Activated CD4-positive, alpha-beta T cell treated with anti-CD3 and anti-CD28 coated beads, Interleukin-2, Interleukin-4, amounts not matched to agents 100 ng/mL and 50 ng/mL, durations not matched to agents 16 hours and 8 hours (primary cell): Measurements from ENCODE around the gene DPF1.
A peak's percentile ranks its signal among the peaks of the same experiment; 100 is the strongest.

Source experiments
- DNase-seq: peaks from one replicate; pipeline ENCODE4 v3.0.0-alpha.2; 2020; ENCODE audit warnings: low spot score

Gene DPF1

DNA sequence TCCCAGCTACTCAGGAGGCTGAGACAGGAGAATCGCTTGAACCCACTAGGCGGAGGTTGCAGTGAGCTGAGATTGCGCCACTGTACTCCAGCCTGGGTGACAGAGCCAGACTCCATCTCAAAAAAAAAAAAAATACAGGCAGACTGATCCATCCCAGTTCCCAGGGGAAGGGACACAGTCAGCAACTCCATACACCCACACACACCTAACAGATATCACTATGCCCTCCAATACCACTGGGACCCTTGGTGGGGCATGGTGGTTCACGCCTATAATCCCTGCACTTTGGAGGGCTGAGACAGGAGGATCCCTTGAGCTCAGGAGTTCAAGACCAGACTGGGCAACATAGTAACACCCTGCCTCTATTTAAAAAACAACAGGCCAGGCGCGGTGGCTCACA lies 2.6 kb downstream of the DPF1 start:
- no peak for DNase-seq

DNA sequence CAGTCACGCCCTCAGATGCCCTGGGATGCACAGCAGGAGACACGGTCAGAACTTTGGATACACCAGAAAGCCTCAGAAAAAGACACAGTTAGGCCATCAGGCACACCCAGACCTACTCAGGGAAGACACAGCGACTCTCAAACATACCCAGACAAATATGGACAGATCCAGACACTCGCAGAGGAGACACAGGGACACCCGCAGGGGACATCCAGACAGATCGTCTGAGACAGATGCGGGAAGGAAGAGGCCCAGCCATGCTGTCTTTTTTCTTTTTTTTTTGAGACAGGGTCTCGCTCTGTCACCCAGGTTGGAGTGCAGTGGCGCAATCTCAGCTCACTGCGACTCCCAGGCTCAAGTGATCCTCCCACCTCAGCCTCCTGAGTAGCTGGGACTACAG lies 4.8 kb downstream of the DPF1 start:
- DNase-seq = no peak

DNA sequence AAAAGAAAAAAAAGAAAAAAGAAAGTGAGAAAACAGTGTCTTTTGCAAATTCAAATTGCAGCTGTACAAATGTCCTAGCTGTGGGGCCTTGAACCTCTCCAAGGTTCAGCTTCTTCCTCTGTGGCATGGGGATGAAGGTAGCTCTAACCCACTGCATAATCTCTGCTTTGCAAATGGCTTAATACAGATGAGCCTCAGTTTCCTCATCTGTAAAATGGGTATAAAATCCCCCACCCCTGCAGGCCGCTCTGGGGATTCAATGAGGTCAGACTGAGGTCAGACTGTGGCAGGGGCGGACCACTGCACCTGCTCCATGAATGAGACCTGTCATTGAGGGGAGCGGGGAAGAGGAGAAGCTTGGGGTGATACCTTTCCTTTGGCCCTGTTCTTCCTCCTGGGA lies 5.8 kb downstream of the DPF1 start:
- no peak for DNase-seq

DNA sequence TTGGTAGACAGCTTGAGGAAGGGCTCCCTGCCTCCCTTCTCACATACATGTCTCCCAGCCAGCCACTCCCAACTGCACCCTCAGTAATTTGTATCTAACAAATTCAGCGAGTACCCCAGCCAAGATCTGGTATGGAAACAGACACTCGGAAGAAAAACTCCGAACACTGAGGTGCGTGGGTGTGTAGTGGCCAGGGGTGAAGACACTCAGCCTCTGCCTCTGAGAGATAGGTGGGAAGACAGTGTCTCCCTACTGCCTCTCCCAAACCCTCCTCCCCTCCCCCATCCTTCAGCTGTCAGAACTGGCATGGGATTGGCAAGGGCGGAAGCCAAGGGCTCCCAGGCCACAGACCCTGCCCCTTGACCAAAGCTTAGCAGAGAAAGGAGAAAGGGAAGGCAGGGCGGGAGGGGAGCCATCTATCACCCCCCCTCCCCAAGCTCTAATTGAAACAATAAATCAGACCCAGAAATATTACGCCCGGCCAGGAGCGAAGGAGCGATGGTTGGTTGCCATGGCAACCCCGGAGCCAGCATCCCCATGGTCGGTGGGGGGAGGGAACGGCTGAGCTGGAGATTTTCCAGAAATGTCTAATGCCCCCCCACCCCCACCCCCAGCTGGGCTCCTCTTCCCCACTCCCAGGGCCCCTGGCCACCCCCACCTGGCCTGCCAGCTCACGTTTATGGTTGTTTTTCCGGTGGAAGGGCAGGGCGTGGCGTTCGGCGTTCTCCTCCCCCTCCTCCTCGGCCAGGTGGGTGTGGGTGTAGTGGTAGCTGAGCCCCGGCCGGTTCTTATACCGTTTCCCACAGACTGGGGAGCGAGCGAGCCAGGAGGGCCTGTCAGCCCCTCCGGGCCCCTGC lies 7.0 kb downstream of the DPF1 start:
- DNase-seq = no peak

DNA sequence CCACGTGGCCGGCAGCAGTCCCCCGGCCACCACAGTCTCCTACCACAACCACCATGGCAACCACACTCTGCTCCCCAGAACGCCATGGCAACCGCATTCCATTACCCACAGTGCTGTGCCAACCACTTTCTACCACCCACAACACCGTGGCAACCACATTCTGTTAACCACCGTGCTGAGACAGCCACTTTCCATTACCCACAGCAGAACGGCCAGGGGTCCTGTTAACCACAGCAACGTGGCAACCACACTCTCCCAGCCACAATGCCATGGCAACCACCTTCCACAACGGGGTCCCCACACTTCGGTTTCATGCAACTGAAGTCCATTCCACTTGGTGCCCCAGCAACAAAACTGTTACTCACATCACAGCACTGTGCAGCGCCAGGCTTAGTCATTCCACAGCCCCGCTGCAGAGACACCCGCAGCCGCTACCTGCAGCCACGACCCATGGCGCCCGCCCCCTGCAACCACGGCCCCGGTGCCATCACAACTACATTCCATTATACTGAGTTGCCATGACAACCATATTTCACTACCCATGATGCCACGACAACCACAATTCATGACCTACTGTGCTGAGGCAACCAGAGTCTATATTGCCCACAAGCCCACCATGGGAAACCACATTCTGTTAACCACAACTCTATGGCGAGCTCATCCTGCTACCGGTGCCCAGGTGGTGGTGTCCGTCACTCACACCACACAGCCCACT lies 10.0 kb downstream of the DPF1 start:
- DNase-seq = peak; percentile 86

DNA sequence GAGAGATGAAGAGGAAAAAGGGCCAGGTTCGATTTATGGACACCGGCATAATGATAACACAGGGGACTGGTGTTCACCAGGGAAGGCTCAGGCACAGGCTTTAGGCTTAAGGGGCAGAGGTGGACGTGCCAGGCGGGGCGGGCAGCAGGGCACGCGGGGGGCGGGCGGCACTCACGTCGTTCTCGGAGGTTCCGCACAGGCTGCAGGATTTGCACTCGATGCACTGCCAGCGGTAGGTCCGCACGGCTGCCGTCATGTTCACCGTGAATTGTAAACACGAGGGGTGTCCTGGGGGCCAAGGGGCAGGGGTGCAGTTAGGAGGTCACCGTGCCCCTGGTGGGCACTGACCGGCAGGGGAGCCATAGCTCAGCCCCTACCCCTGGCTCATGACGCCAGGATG lies 10.6 kb downstream of the DPF1 start:
- no peak for DNase-seq

DNA sequence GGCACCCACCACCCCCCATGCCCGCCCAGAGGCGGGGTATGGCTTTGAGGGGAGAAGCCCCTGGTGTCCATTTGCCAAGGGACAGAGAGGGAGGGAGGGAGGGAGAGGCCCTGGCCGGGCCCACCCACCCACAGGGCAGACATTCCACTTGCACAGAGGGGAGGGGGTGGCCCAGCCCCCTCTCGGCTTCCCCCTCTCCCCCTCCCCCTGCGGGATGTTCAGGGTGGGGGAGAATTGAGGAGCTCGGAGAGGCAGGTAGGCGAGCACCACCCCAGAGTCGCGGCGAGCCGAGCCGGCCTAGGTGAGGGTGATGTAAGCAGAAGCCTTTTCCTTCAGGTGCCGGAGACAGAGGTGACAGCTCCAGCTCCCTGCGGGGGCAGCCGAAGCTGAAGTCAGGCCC lies 12.3 kb downstream of the DPF1 start:
- no peak for DNase-seq

DNA sequence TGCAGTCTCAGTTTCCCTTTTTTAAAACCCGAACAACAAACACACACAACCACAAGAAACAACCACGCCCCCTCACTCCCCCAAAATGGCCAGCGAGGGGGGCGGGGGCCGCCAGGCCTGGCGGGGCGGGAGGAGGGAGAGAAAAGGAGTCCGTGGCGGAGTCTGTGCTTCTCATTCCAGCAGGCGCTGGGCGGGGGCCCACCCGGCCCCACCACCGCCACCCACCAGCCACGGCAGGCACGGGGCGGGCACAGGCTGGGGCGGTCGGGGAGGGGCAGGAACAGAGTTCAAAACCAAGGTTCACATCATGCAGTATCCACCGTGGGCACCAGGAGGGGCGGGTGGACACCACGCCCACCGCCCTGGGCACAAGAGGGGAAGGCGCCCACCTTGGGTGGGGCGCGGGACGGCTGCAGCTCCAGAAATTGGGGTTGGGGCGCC lies 12.9 kb downstream of the DPF1 start:
- DNase-seq = no peak

DNA sequence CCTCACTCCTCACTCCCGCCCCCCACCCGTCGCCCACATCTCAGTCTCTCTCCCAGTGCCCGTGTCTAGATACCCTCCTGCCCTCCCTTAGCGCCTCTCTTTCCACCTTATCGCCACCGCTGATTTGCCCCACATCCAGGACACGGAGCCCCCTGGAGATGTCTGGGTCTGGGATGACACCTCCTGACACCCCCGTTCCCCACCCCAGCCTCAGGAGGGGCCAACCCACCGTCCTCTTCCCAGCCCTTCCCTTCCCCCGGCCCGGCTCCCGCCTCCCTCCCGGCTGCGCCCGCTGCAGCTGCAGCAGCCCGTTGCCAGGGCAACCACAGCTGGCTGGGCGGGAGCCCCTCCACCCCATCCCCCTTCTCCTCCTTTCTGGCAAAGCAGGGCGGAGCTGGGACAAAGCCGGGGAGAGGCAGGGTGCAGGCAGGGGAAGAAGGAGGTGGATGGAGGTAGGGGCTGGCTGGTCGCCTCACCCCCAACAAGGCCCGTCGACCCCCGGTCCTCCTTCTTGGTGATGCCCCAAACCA lies 13.5 kb downstream of the DPF1 start:
- DNase-seq = no peak

DNA sequence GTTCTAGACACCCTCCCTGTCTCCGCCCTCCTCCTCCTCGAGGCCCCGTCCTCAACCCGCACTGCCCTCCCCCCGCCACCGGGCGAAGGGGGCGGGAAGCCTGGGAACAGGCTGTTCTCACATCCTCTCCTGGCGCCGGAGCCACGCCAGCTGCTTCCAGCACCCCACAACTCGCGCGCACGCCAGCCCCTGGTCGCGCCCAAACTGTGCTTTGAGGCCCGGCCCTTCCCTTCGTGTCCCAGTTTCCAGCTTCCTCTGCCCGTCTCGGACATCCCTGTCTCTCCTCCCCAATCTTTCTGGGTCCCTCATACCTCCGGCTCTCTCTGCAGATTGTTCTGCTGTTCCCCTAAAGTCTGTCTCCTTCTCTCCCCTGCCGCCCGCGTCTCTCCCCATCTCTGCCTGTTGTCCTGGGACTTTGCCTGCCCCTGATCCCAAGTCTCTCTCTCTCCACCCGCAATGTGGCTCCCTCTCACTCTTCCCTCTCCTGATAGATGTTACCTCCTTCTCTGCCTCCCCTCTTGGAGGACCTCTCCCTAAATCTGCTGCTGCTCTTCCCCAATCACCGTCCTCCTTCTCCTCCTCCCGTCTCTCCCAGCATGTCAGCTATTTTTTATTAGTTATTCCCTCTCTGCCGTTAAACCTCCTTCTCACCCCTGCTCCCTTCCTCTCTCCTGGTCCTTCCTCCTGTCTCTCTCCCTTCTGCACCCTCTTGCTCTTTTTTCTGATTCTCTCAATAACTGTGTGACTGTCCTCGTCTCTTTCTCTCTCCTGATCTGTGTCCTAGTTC lies 14.2 kb downstream of the DPF1 start:
- DNase-seq = no peak

DNA sequence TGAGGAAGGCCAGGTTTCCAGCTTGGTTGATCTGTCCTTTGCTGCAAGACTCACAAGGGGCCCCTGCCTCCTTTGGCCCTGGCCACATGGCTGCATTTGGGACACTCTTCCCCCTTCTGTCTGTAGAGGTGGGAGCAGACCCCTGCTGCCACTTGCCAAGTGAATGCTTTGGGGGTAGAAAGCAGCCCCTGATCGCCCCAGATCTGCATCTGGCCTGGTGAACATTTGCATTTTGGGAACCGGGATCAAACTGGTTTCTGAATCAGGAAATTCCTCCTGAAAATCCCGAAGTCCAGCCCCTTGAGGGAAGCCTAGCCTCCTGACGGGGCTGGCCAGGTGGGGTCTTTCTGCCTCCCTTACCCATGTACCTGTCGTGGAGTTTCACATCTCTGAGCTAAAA lies 14.9 kb downstream of the DPF1 start:
- no peak for DNase-seq

DNA sequence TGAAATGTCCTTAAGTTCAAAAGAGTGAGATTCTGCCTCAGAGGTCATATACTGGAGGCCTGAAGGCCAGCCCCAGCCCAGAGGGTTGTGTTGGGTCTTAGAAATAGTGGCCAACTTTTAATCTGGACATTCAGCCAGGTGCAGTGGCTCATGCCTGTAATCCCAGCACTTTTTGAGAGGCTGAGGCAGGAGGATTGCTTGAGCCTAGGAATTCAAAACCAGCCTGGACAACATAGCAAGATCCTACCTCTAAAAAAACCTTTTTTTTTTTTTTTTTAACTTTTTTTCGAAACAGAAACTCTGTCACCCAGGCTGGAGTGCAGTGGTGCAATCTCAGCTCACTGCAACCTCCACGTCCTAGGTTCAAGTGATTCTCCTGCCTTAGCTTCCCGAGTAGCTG lies 15.5 kb downstream of the DPF1 start:
- no peak for DNase-seq

DNA sequence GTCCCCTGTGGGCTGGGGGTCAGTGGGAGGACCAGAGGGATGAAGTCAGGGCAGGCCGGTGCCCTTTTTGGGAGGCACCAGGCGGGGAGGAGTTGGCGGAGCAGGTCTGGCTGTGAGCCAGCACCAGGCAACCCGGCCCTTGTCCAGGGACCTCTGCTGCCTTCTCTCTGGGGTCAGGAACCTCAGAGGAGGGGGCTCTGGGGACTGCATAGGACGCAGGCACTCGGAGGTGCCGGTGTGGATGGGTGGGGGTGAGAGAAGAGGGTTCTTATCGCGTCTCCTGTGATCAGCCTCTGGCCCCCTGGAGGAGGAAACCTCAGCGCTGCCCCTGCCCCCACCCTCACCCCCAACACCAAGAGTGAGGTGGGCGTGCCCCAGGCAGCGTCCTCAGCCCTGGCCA lies 16.5 kb downstream of the DPF1 start:
- DNase-seq = no peak

DNA sequence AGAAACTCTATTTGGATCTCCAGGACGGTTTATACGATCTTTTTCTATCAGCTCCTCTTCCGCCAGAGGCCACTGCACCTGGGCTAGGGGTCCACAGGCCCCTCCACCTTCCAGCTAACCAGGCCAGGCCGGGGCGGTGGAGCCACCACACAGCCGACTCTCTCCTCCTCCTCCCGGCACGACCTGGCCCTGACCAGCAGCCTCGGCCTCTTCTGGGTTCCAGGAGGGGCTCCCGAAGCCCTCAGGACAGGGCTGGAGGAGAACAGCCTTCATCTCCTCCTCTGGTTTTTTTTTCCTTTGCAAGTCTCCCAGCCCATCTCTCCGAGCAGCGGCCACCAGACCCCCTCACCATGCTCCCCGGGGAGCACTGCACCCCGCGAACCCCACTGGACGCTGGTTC lies 17.1 kb downstream of the DPF1 start:
- DNase-seq = no peak

DNA sequence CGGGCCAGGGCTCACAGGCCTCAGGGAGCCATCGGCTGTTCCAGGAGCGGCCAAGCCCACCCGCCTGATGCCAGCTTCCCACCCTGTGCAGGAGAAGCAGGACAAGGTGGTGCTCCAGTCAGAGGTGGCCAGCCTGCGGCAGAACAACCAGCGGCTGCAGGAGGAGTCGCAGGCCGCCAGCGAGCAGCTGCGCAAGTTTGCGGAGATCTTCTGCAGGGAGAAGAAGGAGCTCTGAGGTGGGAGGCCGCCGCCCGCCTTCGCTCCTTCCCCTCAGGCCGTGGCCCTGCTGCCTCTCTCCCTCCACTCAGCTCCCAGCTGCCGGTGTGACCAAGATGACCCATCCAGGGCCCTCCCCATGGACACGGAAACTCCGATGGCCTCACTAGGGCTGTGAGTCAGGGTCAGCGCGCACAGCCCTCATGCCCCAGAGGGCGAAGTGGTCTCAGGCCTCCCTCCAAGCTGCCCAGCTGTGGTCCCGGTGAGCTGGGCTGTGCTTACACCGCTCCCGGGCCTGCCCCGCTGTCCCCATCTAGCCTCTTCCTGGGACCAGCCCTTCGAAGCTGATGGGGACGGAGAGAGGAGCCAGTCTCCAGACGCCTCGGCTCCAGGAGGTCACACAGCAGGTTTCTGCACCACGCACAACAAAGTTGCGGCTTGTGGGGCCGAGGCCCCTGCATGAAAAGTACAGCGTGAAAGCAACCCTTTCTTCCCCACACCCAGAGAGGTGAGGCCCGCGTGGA lies 17.8 kb downstream of the DPF1 start:
- DNase-seq = no peak

DNA sequence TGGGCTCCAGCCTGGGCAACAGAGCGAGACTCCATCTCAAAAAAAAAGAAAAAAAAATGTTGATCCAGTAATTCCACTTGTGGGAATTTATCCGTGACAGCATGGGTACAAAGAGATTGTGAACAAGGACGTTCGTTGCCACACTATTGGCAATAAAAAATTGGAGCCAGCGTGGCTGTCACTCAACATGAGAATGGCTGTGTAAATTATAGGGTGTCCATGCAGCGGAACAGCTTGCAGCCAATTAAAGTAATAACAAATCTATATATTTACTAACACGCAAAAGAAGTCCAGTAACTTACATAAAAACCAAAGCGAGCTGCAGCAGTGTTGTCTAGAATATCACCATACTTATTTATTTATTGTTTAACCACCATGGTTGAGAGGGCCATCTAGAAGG lies 19.3 kb downstream of the DPF1 start:
- no peak for DNase-seq

DNA sequence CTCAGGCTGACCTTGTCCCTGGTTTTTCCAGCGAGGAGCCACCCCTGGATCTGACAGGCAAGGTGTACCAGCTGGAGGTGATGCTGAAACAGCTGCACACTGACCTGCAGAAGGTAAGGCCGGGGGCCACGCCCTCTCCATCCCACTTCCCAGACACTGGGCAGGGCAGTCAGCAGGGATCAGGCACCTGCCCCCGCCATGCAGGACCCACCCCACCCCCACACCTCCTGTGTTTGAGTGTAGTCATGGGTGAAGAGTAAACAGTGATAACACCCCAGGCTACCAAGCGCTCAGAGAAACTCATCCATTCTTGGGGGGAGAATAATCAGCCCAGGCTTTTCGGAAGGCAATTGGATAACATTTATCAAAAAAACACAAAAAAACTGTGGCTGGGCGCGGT lies 19.9 kb downstream of the DPF1 start:
- no peak for DNase-seq

DNA sequence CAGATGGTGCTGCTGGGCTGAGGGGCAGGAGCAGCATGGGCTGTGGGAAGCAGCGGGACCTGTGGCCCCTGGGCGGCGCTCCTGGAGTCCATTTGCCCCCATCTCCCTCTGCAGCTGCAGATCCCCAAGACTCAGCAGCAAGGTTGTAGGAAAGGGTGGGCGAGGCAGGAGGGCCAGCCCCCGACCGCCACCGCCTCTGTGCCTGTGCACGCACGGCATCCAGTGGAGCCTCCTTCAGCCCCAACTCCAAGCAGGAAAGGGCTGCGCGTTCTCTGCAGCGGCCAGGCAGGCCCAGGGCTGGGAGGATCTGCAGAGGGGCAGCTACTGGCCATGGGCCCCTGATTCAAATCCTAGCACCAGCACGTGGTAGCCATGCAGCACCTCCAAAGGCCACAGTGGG lies 20.8 kb downstream of the DPF1 start:
- DNase-seq = no peak

DNA sequence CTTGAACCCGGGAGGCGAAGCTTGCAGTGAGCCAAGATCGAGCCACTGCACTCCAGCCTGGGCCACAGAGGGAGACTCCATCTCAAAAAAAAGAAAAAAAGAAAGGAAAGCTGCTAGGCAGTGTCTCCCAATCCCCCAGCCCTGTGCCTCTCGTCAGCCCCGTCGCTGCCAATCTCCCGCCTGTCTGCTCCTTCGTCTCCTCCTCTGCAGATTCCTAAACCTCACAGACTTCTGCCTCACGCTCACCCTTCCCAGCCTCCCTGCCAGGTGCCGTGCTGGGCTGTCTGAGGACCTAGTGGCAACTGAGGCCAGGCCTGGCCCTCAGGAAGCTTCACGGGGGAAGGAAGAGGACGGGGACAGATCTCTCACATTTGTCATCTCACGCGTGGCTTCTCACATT lies 21.5 kb downstream of the DPF1 start:
- no peak for DNase-seq

DNA sequence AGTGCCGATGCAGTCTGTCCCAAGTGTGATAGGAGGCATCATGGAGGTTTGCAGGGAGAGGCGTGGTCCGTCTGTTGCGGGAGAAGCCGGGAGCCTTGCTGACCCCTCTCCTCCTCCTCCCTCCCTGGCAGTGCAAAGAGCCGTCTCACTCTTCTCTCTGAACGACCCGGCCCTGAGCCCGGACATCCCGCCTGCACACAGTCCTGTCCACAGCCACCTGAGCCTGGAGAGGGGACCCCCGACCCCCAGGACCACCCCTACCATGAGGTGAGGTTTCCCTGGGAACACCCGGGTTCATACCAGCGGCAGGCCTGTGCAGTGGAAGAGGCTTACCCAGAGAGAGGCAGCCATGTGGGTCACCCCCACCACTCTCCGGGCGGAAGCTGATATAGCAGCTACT lies 22.3 kb downstream of the DPF1 start:
- no peak for DNase-seq

DNA sequence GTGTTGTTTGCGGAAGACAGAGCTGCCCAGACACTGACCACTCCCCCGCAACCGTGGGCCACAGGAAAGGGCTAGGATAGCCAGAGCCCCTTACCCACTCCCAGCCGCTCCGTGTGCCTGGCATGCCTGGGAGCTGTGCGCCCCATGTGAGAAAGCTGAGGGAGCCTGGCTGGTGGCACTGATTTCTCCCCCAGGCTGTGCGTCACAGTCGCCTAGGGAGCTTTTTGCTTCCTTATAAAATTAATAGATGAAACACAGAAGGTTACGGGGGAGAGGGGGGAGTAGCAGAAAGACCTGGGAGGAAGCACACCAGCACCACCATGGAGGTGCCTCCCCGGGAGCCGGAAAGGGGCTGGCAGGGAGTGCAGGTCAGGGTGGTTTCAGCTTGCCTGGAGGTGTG lies 24.7 kb downstream of the DPF1 start:
- no peak for DNase-seq
